Stimulated activated CD8-positive, alpha-beta memory T cell treated with anti-CD3 and anti-CD28 coated beads, Interleukin-7, amount 100 ng/mL, for 24 hours (primary cell): ENCODE data around the gene TSPOAP1.

ENCODE experiments used
- DNase-seq: peaks from one replicate; pipeline ENCODE4 v3.0.0-alpha.2; 2020; ENCODE audit warnings: low read depth

The TSPOAP1 gene

GRCh38 chr17:58304750-58305486, 23.7 kb downstream of the TSPOAP1 start:
- no peak for DNase-seq

- no peak for DNase-seq
These were observed 24.4 kb downstream of the TSPOAP1 start for GRCh38 chr17:58303971-58304749.

- no peak for DNase-seq
These were observed 25.5 kb downstream of the TSPOAP1 start for GRCh38 chr17:58302919-58303585.

GRCh38 chr17:58302171-58302918, 26.2 kb downstream of the TSPOAP1 start:
- DNase-seq: no peak

GRCh38 chr17:58301504-58302150, 27.0 kb downstream of the TSPOAP1 start:
- no peak for DNase-seq

- no peak for DNase-seq
These were observed 28.3 kb downstream of the TSPOAP1 start for GRCh38 chr17:58300336-58300735.

- no peak for DNase-seq
These were observed 34.6 kb downstream of the TSPOAP1 start for GRCh38 chr17:58294034-58294433.

GRCh38 chr17:58291246-58291645, 37.3 kb downstream of the TSPOAP1 start:
- no peak for DNase-seq

- DNase-seq: no peak
These were observed 38.7 kb downstream of the TSPOAP1 start for GRCh38 chr17:58289869-58290268.

GRCh38 chr17:58285422-58285810, 43.2 kb downstream of the TSPOAP1 start:
- DNase-seq: no peak

- DNase-seq: no peak
These were observed 43.8 kb downstream of the TSPOAP1 start for GRCh38 chr17:58284613-58285421.

GRCh38 chr17:58283674-58284612, 44.7 kb downstream of the TSPOAP1 start:
- DNase-seq: no peak

- DNase-seq: no peak
These were observed 46.2 kb downstream of the TSPOAP1 start for GRCh38 chr17:58282442-58282841.

- no peak for DNase-seq
These were observed 47.0 kb downstream of the TSPOAP1 start for GRCh38 chr17:58281511-58282011.

GRCh38 chr17:58280480-58281217, 47.9 kb downstream of the TSPOAP1 start, which contains the start of gene MPO:
MPO (minus strand) TSS chr17:58280935; CDS start chr17:58280758, 177 bp downstream.
- no peak for DNase-seq

GRCh38 chr17:58279736-58280479, 48.7 kb downstream of the TSPOAP1 start:
- no peak for DNase-seq

GRCh38 chr17:58279016-58279711, 49.4 kb downstream of the TSPOAP1 start:
- DNase-seq: no peak
